GM12891 (cell line): ENCODE data around the gene GNG8.

Experiments used
- PAX5 ChIP-seq: IDR thresholded peaks from 2 replicates; pipeline ENCODE4 v1.6.1; 2011; ENCODE audit warnings: low read length, moderate library complexity, mild to moderate bottlenecking; ENCODE audit not compliant: insufficient read depth, severe bottlenecking
- POLR2A ChIP-seq: IDR thresholded peaks from 2 replicates; pipeline ENCODE4 v1.6.1; 2011; ENCODE audit warnings: low read depth, low read length, control low read depth
- POLR2AphosphoS5 ChIP-seq: IDR thresholded peaks from 2 replicates; pipeline ENCODE4 v1.6.1; 2011; ENCODE audit warnings: low read depth, low read length, control low read depth
- POU2F2 ChIP-seq: IDR thresholded peaks from 2 replicates; pipeline ENCODE4 v1.6.1; 2011; ENCODE audit warnings: low read depth, mild to moderate bottlenecking, control low read depth, low read length, moderate library complexity
- TAF1 ChIP-seq: IDR thresholded peaks from 2 replicates; pipeline ENCODE4 v1.6.1; 2011; ENCODE audit warnings: low read depth, low read length, control low read depth

DNA sequence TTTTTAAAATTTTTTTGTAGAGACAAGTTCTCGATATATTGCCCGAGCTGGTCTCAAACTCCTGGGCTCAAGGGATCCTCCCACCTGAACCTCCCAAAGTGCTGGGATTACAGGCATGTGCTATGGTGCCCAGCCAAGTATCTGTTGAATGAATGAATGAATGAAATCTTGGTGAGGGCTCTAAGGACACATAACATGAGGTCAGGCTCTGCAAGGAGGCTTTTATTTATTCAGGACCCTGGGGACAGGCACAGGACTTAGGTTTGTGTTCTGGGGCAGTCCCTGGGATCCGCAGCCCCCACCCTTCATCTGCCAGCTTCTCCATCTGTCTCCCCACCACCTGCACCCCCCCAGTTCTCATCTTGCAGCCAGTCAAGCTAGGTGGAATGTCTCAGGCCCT, 15.7 kb downstream of the GNG8 start:
- TF ChIP-seq TAF1 (no peak), POLR2AphosphoS5 (no peak), PAX5 (no peak), POLR2A (no peak), POU2F2 (no peak)
